IMR-90 (cell line): Measurements from ENCODE around the gene GRM4. TPM values are rescaled to one million over a fixed set of nuclear protein-coding genes. Genes with fewer than 3 reads are reported as not detected.

Source experiments
- ATAC-seq: fragments of 200-7000 bp; cut with Tn5 transposase; 2 replicates; pipeline ENCODE4 v1.9.1; 2020; ENCODE audit warnings: low read depth, mild to moderate bottlenecking, moderate library complexity
- BruUV-seq: library from RNA; stranded (reverse); fragments of 400-500 nt; replicated peaks from 2 replicates; lab custom pipeline; 2021; lab: Mats Ljungman, UMichigan
- CTCF ChIA-PET: fragments of 300-600 bp; formaldehyde crosslinking; extraction: SDS; loops from one replicate; lab custom pipeline; 2021; ENCODE audit warnings: antibody characterized with exemption; lab: Yijun Ruan, JAX
- POLR2A ChIA-PET: fragments of 300-600 bp; sonication (Branson Sonifier 250); formaldehyde crosslinking; loops from one replicate; lab custom pipeline; 2022; ENCODE audit warnings: antibody characterized with exemption; ENCODE audit not compliant: unreplicated experiment; lab: Charles Lee
- DNase-seq: peaks from one replicate; pipeline ENCODE4 v3.0.0; 2013
- H2AFZ ChIP-seq: replicated peaks from 2 replicates; pipeline ENCODE3; 2013; ENCODE audit warnings: low read length, mild to moderate bottlenecking; ENCODE audit not compliant: poor library complexity
- H2AK5ac ChIP-seq: 2 replicates; pipeline ENCODE4 v1.6.1; 2013; ENCODE audit warnings: low read depth, low read length, inconsistent platforms
- H2AK9ac ChIP-seq: replicated peaks from 2 replicates; pipeline ENCODE3; 2013; ENCODE audit warnings: mild to moderate bottlenecking, low read depth, low read length, moderate library complexity; ENCODE audit not compliant: poor library complexity
- H2BK120ac ChIP-seq: 2 replicates; pipeline ENCODE4 v1.6.1; 2013; ENCODE audit warnings: low read depth, low read length, inconsistent platforms
- H2BK15ac ChIP-seq: 3 replicates; pipeline ENCODE4 v1.6.1; 2013; ENCODE audit warnings: low read depth, low read length, inconsistent platforms
- H2BK20ac ChIP-seq: 2 replicates; pipeline ENCODE4 v1.6.1; 2013; ENCODE audit warnings: low read depth, mild to moderate bottlenecking, inconsistent platforms, low read length, moderate library complexity
- H2BK5ac ChIP-seq: 2 replicates; pipeline ENCODE4 v1.6.1; 2013; ENCODE audit warnings: mild to moderate bottlenecking, low read depth, low read length, inconsistent platforms; ENCODE audit not compliant: poor library complexity, severe bottlenecking
- H3K14ac ChIP-seq: replicated peaks from 2 replicates; pipeline ENCODE4 v1.6.1; 2013; ENCODE audit warnings: low read depth, low read length, inconsistent platforms
- H3K18ac ChIP-seq: 2 replicates; pipeline ENCODE4 v1.6.1; 2013; ENCODE audit warnings: low read depth, low read length, control low read depth
- H3K23ac ChIP-seq: 2 replicates; pipeline ENCODE4 v1.6.1; 2013; ENCODE audit warnings: low read depth, low read length, inconsistent platforms
- H3K27ac ChIP-seq: 2 replicates; pipeline ENCODE4 v1.5.1; 2013; ENCODE audit warnings: mild to moderate bottlenecking, control low read depth, low read length; ENCODE audit not compliant: insufficient read depth
- H3K27me3 ChIP-seq: 2 replicates; pipeline ENCODE4 v1.6.1; 2013; ENCODE audit warnings: low read length; ENCODE audit not compliant: control insufficient read depth, insufficient read depth
- H3K36me3 ChIP-seq: 2 replicates; pipeline ENCODE4 v1.6.1; 2013; ENCODE audit warnings: low read length, mixed read lengths; ENCODE audit not compliant: control insufficient read depth, insufficient read depth
- H3K4ac ChIP-seq: 2 replicates; pipeline ENCODE4 v1.6.1; 2013; ENCODE audit warnings: low read depth, low read length, inconsistent platforms
- H3K4me1 ChIP-seq: 2 replicates; pipeline ENCODE4 v1.6.1; 2013; ENCODE audit warnings: low read length, mixed read lengths; ENCODE audit not compliant: control insufficient read depth, insufficient read depth
- H3K4me2 ChIP-seq: 2 replicates; pipeline ENCODE4 v1.6.1; 2013; ENCODE audit warnings: low read depth, mild to moderate bottlenecking, control low read depth, low read length, moderate library complexity
- H3K4me3 ChIP-seq: 2 replicates; pipeline ENCODE4 v1.5.1; 2013; ENCODE audit warnings: low read depth, mild to moderate bottlenecking, control low read depth, low read length, moderate library complexity; ENCODE audit not compliant: insufficient read depth
- H3K56ac ChIP-seq: 2 replicates; pipeline ENCODE4 v1.6.1; 2013; ENCODE audit warnings: low read length, inconsistent platforms; ENCODE audit not compliant: insufficient read depth; ENCODE audit errors: extremely low read depth
- H3K79me1 ChIP-seq, 2 experiments: 2 replicates each; pipeline ENCODE4 v1.6.1; 2013; ENCODE audit warnings: low read length in 2 of 2, inconsistent platforms in 1 of 2, low read depth in 1 of 2
- H3K9ac ChIP-seq: 2 replicates; pipeline ENCODE4 v1.6.1; 2013; ENCODE audit warnings: low read depth, low read length, control low read depth
- H3K9me1 ChIP-seq: 2 replicates; pipeline ENCODE4 v1.6.1; 2013; ENCODE audit warnings: low read length, inconsistent platforms; ENCODE audit not compliant: insufficient read depth
- H3K9me3 ChIP-seq: 2 replicates; pipeline ENCODE4 v1.6.1; 2013; ENCODE audit warnings: low read length; ENCODE audit not compliant: control insufficient read depth, insufficient read depth
- H4K20me1 ChIP-seq: 2 replicates; pipeline ENCODE4 v1.6.1; 2013; ENCODE audit warnings: low read length, inconsistent platforms; ENCODE audit not compliant: insufficient read depth
- H4K5ac ChIP-seq: 2 replicates; pipeline ENCODE4 v1.6.1; 2013; ENCODE audit warnings: mild to moderate bottlenecking, low read depth, low read length, control low read depth
- H4K8ac ChIP-seq, 2 experiments: 2 replicates each; pipeline ENCODE4 v1.6.1; 2013; ENCODE audit warnings: low read depth in 2 of 2, low read length in 2 of 2, control low read depth in 1 of 2, inconsistent platforms in 1 of 2
- H4K91ac ChIP-seq: 2 replicates; pipeline ENCODE4 v1.6.1; 2013; ENCODE audit warnings: low read depth, low read length, inconsistent platforms; ENCODE audit not compliant: insufficient read depth
- MAFK ChIP-seq: IDR thresholded peaks from 2 replicates; pipeline ENCODE4 v1.6.1; 2012; ENCODE audit warnings: low read depth, low read length, improper control_type of control experiment
- MAZ ChIP-seq: IDR thresholded peaks from 2 replicates; pipeline ENCODE4 v1.6.1; 2012; ENCODE audit warnings: low read depth, mild to moderate bottlenecking, low read length, improper control_type of control experiment, moderate library complexity, borderline replicate concordance
- RAD21 ChIP-seq: IDR thresholded peaks from 2 replicates; pipeline ENCODE4 v1.6.1; 2012; ENCODE audit warnings: low read length, improper control_type of control experiment
- RCOR1 ChIP-seq: IDR thresholded peaks from 2 replicates; pipeline ENCODE4 v1.6.1; 2012; ENCODE audit warnings: mild to moderate bottlenecking, low read length, improper control_type of control experiment; ENCODE audit not compliant: insufficient replicate concordance
- USF2 ChIP-seq: fragments of 150-350 bp; IDR thresholded peaks from 2 replicates; pipeline ENCODE4 v1.6.1; 2017; ENCODE audit warnings: mild to moderate bottlenecking, antibody characterized with exemption, low read length, low read depth
- WGBS, 2 experiments: methylation state at CpG; one replicate each; pipeline versions ENCODE4 v1.1.5 to v1.1.7; 2013; ENCODE audit warnings: missing lambda C conversion rate in 2 of 2; ENCODE audit not compliant: insufficient read length in 1 of 2; ENCODE audit errors: extremely low coverage in 2 of 2; 5-methylcytosine and 5-hydroxymethylcytosine counted together
- dilution Hi-C: fragments of 300-500 bp; cut with HindIII; formaldehyde crosslinking; loops from one replicate; pipeline ENCODE4 v1.14.3; 2018; ENCODE audit warnings: low sequenced_read_pairs; ENCODE audit not compliant: unreplicated experiment
- in situ Hi-C: fragments of 300-500 bp; cut with MboI; formaldehyde crosslinking; loops from 3 replicates; pipeline ENCODE4 v1.14.3; 2019; ENCODE audit warnings: low sequenced_read_pairs, inconsistent platforms, mixed read lengths
- intact Hi-C: fragments of 100-400 bp; cut with micrococcal nuclease; formaldehyde crosslinking; loops from 2 replicates; pipeline ENCODE4 v1.10.0; 2022
- polyA plus RNA-seq, 3 experiments: library from polyadenylated mRNA; depleted of rRNA; stranded (reverse); fragments of >200 nt; gene quantifications; 2 replicates each; pipeline ENCODE4 v1.2.3, GENCODE V29; 2012; ENCODE audit warnings: low replicate concordance in 1 of 3
- total RNA-seq: library from RNA; depleted of rRNA; stranded (reverse); fragments of >200 nt; gene quantifications from 2 replicates; pipeline ENCODE4 v1.2.3, GENCODE V29; 2012

GRM4 gene
- total and polyA plus RNA-seq, 2 of the 4 experiments (the other 2 are of a cell fraction) = 0.02 TPM; not detected in 1

- no peak overlapping the region for H3K23ac ChIP-seq
- H3K9ac ChIP-seq = no peak overlapping the region
- in situ Hi-C loops (no loop called here), dilution Hi-C loops (no loop called here), intact Hi-C loops (loop anchor here (5.0 kb wide), 1 partner anchor 433 kb away; no protein-coding TSS in a partner anchor)
- no peaks in the 10 kb centered on the region for H3K9me3 ChIP-seq
- peaks cover 44% of the 10 kb centered on the region for H3K27me3 ChIP-seq
- BruUV-seq = no TSS peak
- ChIA-PET CTCF (no interaction called here), POLR2A (no interaction called here)
- no peak overlapping the region for H2BK20ac ChIP-seq
- no peak for DNase-seq
- H3K56ac ChIP-seq = no peak overlapping the region
- H2AK9ac ChIP-seq = no peak overlapping the region
- no peak overlapping the region for H3K27ac ChIP-seq
- H2BK15ac ChIP-seq = no peak overlapping the region
- no peak overlapping the region for H2AK5ac ChIP-seq
- H4K20me1 ChIP-seq = no peaks in the 10 kb centered on the region
- H4K91ac ChIP-seq = no peak overlapping the region
- WGBS, 2 experiments = 60% methylated on average over 1 of the region's 5 CpGs; no CpG with 5 or more reads in 1 of the 2 experiments
- ATAC-seq = no peak
- no peak overlapping the region for H2BK120ac ChIP-seq
- no peaks in the 10 kb centered on the region for H3K4me1 ChIP-seq
- no peak overlapping the region for H2BK5ac ChIP-seq
- no peak overlapping the region for H3K4ac ChIP-seq
- no peak overlapping the region for H3K18ac ChIP-seq
- no peak overlapping the region for H4K8ac ChIP-seq
- no peak overlapping the region for H4K5ac ChIP-seq
- H3K4me3 ChIP-seq = no peak overlapping the region
- H3K36me3 ChIP-seq = no peaks in the 10 kb centered on the region
- H3K79me1 ChIP-seq = no peaks in the 10 kb centered on the region
- no peak overlapping the region for H3K4me2 ChIP-seq
- no peak overlapping the region for H2AFZ ChIP-seq
- H3K9me1 ChIP-seq = no peaks in the 10 kb centered on the region
- TF ChIP-seq RAD21 (no peak), MAZ (no peak), USF2 (no peak), RCOR1 (no peak), MAFK (no peak)
- no peak overlapping the region for H3K14ac ChIP-seq
These were observed 125.6 kb downstream of the GRM4 start for GRCh38 chr6:34020278-34020677.
